Measurements from ENCODE around the gene CHST8.

CHST8 gene

DNA sequence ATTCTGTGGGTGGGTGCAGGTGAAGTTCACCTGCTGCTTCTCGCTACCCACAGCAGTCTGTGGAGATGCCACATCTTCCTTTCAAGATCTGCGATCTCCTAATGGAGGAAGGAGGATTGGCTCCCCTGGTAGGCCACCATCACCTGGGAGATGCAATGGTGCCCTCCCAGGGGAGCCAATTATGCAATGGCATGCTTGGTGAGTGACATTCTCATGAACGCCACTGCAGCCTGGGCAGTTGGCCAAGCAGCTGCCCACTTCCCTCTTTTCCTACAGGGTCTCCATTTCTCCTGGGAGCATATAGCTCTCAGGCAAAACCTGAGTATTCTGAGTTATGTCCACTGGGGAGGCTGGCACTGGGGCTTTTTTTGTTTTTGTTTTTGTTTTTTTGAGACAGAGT is 91.4 kb downstream of the CHST8 start:
- Histone ChIP-seq H4K20me1 (ENCODE audit: insufficient read depth, low read length) (no peaks in the 10 kb centered on the region), H3F3A (ENCODE audit: insufficient read depth, low read length) (no peaks in the 10 kb centered on the region), H3K27me3 (replicated peaks; ENCODE audit: insufficient read depth, low read length) (peaks cover 4% of the 10 kb centered on the region; the same call in 1 of the 2 replicates), H3K4me2 (ENCODE audit: low read depth, low read length) (no peak overlapping the region), H3K4me1 (ENCODE audit: low read length) (no peaks in the 10 kb centered on the region), H3K9me3 (replicated peaks; ENCODE audit: insufficient read depth, low read length) (no peaks in the 10 kb centered on the region), H3K9ac (ENCODE audit: low read length) (no peak overlapping the region), H3K27ac (ENCODE audit: low read length) (no peak overlapping the region), H3K79me2 (ENCODE audit: low read length) (no peaks in the 10 kb centered on the region), H3K36me3 (replicated peaks; ENCODE audit: insufficient read depth, low read length) (no peaks in the 10 kb centered on the region), H3K9me2 (replicated peaks; ENCODE audit: insufficient read depth, low read length) (no peaks in the 10 kb centered on the region), H2AFZ (ENCODE audit: low read length) (no peak overlapping the region), H3K4me3 (ENCODE audit: low read length) (no peak overlapping the region)
- DNase-seq, result no peak
- no peak for TF ChIP-seq EZH2 (optimal IDR thresholded peaks at IDR 0.05; ENCODE audit: low read depth, low read length)
- no peak for TF ChIP-seq EZH2phosphoT487 (IDR thresholded peaks at IDR 0.05; ENCODE audit: low read length)
- TF ChIP-seq, protein P1, sequence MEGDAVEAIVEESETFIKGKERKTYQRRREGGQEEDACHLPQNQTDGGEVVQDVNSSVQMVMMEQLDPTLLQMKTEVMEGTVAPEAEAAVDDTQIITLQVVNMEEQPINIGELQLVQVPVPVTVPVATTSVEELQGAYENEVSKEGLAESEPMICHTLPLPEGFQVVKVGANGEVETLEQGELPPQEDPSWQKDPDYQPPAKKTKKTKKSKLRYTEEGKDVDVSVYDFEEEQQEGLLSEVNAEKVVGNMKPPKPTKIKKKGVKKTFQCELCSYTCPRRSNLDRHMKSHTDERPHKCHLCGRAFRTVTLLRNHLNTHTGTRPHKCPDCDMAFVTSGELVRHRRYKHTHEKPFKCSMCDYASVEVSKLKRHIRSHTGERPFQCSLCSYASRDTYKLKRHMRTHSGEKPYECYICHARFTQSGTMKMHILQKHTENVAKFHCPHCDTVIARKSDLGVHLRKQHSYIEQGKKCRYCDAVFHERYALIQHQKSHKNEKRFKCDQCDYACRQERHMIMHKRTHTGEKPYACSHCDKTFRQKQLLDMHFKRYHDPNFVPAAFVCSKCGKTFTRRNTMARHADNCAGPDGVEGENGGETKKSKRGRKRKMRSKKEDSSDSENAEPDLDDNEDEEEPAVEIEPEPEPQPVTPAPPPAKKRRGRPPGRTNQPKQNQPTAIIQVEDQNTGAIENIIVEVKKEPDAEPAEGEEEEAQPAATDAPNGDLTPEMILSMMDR (IDR thresholded peaks at IDR 0.05; ENCODE audit: low read length), result no peak

DNA sequence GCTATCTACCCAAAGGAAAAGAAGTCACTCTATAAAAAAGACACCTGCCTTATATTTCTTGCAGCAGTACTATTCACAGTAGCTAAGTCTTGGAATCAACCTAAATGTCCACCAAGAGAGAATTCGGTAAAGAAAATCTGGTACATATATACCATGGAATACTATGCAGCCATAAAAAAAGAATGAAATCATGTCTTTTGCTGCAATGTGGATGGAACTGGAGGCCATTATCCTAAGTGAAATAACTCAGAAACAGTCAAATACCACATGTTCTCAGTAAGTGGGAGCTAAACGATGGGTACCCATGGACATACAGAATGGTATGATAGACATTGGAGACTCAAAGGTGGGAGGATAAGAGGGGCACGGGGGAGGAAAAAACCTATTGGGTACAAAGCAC is 92.4 kb downstream of the CHST8 start:
- TF ChIP-seq, protein P1 (IDR thresholded peaks at IDR 0.05; ENCODE audit: low read length), result no peak
- TF ChIP-seq EZH2phosphoT487 (IDR thresholded peaks at IDR 0.05; ENCODE audit: low read length) (no peak), EZH2 (optimal IDR thresholded peaks at IDR 0.05; ENCODE audit: low read depth, low read length) (no peak)
- Histone ChIP-seq H3K36me3 (replicated peaks; ENCODE audit: insufficient read depth, low read length) (no peaks in the 10 kb centered on the region), H3K27me3 (replicated peaks; ENCODE audit: insufficient read depth, low read length) (peaks cover 2% of the 10 kb centered on the region; the same call in 1 of the 2 replicates), H3K79me2 (ENCODE audit: low read length) (no peaks in the 10 kb centered on the region), H3K4me2 (ENCODE audit: low read depth, low read length) (no peak overlapping the region), H3K9me2 (replicated peaks; ENCODE audit: insufficient read depth, low read length) (no peaks in the 10 kb centered on the region), H3F3A (ENCODE audit: insufficient read depth, low read length) (no peaks in the 10 kb centered on the region), H4K20me1 (ENCODE audit: insufficient read depth, low read length) (no peaks in the 10 kb centered on the region), H3K4me3 (ENCODE audit: low read length) (no peak overlapping the region), H3K9me3 (replicated peaks; ENCODE audit: insufficient read depth, low read length) (no peaks in the 10 kb centered on the region), H3K9ac (ENCODE audit: low read length) (no peak overlapping the region), H3K4me1 (ENCODE audit: low read length) (no peaks in the 10 kb centered on the region), H2AFZ (ENCODE audit: low read length) (no peak overlapping the region), H3K27ac (ENCODE audit: low read length) (no peak overlapping the region)
- no peak for DNase-seq

DNA sequence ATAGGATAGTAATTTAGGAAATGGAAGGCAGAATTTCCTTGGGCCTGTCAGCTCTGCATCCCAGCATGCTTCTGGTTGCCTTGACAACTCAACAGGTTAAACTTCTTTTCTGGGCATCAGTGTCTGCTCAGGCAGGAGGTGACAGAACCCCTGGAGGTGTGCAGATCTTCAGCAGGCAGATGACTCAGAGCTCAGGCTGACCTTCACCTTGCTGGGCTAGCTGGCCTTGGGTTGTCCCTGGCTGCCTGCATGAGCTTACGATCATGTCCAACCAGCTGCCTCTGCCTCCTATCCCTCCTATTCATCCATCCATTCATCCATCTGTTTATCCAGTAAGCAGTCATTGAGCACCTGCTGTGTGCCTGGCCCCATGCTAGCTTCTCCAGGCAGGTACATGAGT is 93.7 kb downstream of the CHST8 start:
- no peaks in the 10 kb centered on the region; the same call in 1 of the 2 replicates for H3K27me3 ChIP-seq (replicated peaks; ENCODE audit: insufficient read depth, low read length)
- no peaks in the 10 kb centered on the region for H3K9me3 ChIP-seq (replicated peaks; ENCODE audit: insufficient read depth, low read length)
- H2AFZ ChIP-seq (ENCODE audit: low read length), result no peak overlapping the region
- H3F3A ChIP-seq (ENCODE audit: insufficient read depth, low read length), result no peaks in the 10 kb centered on the region
- no peaks in the 10 kb centered on the region for H3K9me2 ChIP-seq (replicated peaks; ENCODE audit: insufficient read depth, low read length)
- TF ChIP-seq, protein P1 (IDR thresholded peaks at IDR 0.05; ENCODE audit: low read length), result no peak
- TF ChIP-seq EZH2 (optimal IDR thresholded peaks at IDR 0.05; ENCODE audit: low read depth, low read length) (no peak), EZH2phosphoT487 (IDR thresholded peaks at IDR 0.05; ENCODE audit: low read length) (no peak)
- no peaks in the 10 kb centered on the region for H3K4me1 ChIP-seq (ENCODE audit: low read length)
- H3K36me3 ChIP-seq (replicated peaks; ENCODE audit: insufficient read depth, low read length), result no peaks in the 10 kb centered on the region
- no peak for DNase-seq
- H3K4me2 ChIP-seq (ENCODE audit: low read depth, low read length), result no peak overlapping the region
- no peak overlapping the region for H3K9ac ChIP-seq (ENCODE audit: low read length)
- no peak overlapping the region for H3K27ac ChIP-seq (ENCODE audit: low read length)
- no peaks in the 10 kb centered on the region for H3K79me2 ChIP-seq (ENCODE audit: low read length)
- no peaks in the 10 kb centered on the region for H4K20me1 ChIP-seq (ENCODE audit: insufficient read depth, low read length)
- H3K4me3 ChIP-seq (ENCODE audit: low read length), result no peak overlapping the region
